K562 (cell line): Measurements from ENCODE around the gene FAM171A2. TPM values are rescaled to one million over a fixed set of nuclear protein-coding genes. Genes with fewer than 3 reads are reported as not detected.
A peak's percentile ranks its signal among the peaks of the same experiment; 100 is the strongest.

Experiments used
- ARID4B ChIP-seq: sonication (generic); formaldehyde crosslinking; IDR thresholded peaks from 2 replicates; pipeline ENCODE4 v1.8.0; 2022; ENCODE audit warnings: mild to moderate bottlenecking, missing genetic modification reagents
- CBX5 ChIP-seq: IDR thresholded peaks from 2 replicates; pipeline ENCODE4 v1.6.1; 2014; ENCODE audit warnings: low read depth, borderline replicate concordance
- E2F3 ChIP-seq: fragments of 250-450 bp; sonication (Bioruptor Pico); IDR thresholded peaks from 2 replicates; pipeline ENCODE4 v1.4.0; 2020; ENCODE audit warnings: mild to moderate bottlenecking
- FOXK2 ChIP-seq, 2 experiments: fragments of 450-650 bp; IDR thresholded peaks in 1 of 2; conservative IDR thresholded peaks in 1 of 2; 2 replicates each; pipeline ENCODE4 v1.6.1; 2016; ENCODE audit warnings: low read depth in 2 of 2, mild to moderate bottlenecking in 1 of 2
- NKRF ChIP-seq: fragments of 450-650 bp; IDR thresholded peaks from 2 replicates; pipeline ENCODE4 v1.6.1; 2016; ENCODE audit warnings: borderline replicate concordance
- SAP30 ChIP-seq: fragments of 200-600 bp; sonication (generic); IDR thresholded peaks from 2 replicates; pipeline ENCODE4 v1.6.1; 2012; ENCODE audit warnings: borderline replicate concordance, low read depth, mild to moderate bottlenecking, moderate library complexity, low read length, control low read depth, inconsistent platforms; ENCODE audit not compliant: insufficient read depth, poor library complexity, severe bottlenecking
- VEZF1 ChIP-seq: fragments of 200-800 bp; sonication (Bioruptor generic); IDR thresholded peaks from 2 replicates; pipeline ENCODE4 v1.6.1; 2017; ENCODE audit warnings: missing genetic modification characterization, missing compliant biosample characterization
- ZFP36 ChIP-seq: fragments of 150-350 bp; IDR thresholded peaks from 2 replicates; pipeline ENCODE4 v1.6.1; 2018; ENCODE audit warnings: low read length, low read depth; ENCODE audit not compliant: partially characterized antibody
- ZNF592 ChIP-seq: fragments of 450-650 bp; IDR thresholded peaks from 2 replicates; pipeline ENCODE4 v1.6.1; 2017; ENCODE audit warnings: antibody characterized with exemption, mild to moderate bottlenecking
- ZNF639 ChIP-seq, 2 experiments: fragments of 200-800 bp in 1 of 2; sonication (Bioruptor generic) in 1 of 2; sonication (generic) in 1 of 2; formaldehyde crosslinking in 1 of 2; IDR thresholded peaks in 1 of 2; conservative IDR thresholded peaks in 1 of 2; 2 replicates each; pipeline versions ENCODE4 v1.5.0 to v1.6.1; 2016 to 2020; ENCODE audit warnings: missing compliant biosample characterization in 1 of 2, missing genetic modification characterization in 1 of 2, missing genetic modification reagents in 1 of 2
- polyA plus RNA-seq, 8 experiments: library from polyadenylated mRNA; depleted of rRNA in 4 of 8; stranded (reverse) in 5 of 8; unstranded in 3 of 8; fragments of >200 nt; fragmentation: Nextera tagmentation in 2 of 8; fragmentation: Illumina TruSeq in 1 of 8; extraction: Ambion mirVana in 2 of 8; extraction: Trizol in 1 of 8; gene quantifications; 2 replicates each; pipeline versions ENCODE4 v1.2.1 to v1.2.3, GENCODE V29; 2011 to 2014; ENCODE audit warnings: inconsistent platforms in 1 of 8, missing spikeins in 1 of 8
- total RNA-seq, 7 experiments: library from RNA; depleted of rRNA in 6 of 7; stranded (reverse); fragments of >200 nt in 6 of 7; fragmentation: Illumina TruSeq in 2 of 7; extraction: Trizol in 2 of 7; gene quantifications; 2 replicates each; pipeline versions ENCODE4 v1.2.1 to v1.2.3, GENCODE V29; 2011 to 2021; ENCODE audit warnings: low replicate concordance in 1 of 7

FAM171A2 gene
- total and polyA plus RNA-seq, 9 of the 15 experiments (the other 6 are each of a cell fraction or from before 2014, with no cell fraction given): 0.10 to 10.2 (median 2.0) TPM; not detected in 1

GRCh38 chr17:44326861-44327444 lies 36.7 kb downstream of the FAM171A2 start (continued):
- 0 out of 2 replicates have a peak, but pooled peaks have one; percentile 5 for TF ChIP-seq ZNF592
- TF ChIP-seq E2F3 (CRISPR knock-in tag): no peak
- peak; percentile 98 for TF ChIP-seq VEZF1 (CRISPR knock-in tag)
- TF ChIP-seq FOXK2 (conservative IDR thresholded peaks at IDR 0.05 in 1 of 2, IDR thresholded peaks at IDR 0.05 in 1 of 2; ENCODE audit: low read depth in 2 of 2): peak in 1 of 2 experiments; percentile 20; a peak in 1 of 4 replicates
- TF ChIP-seq CBX5: 0 out of 2 replicates have a peak, but pooled peaks have one; percentile 4
- TF ChIP-seq ZFP36: no peak
- peak; percentile 83 for TF ChIP-seq ARID4B (CRISPR knock-in tag)
- TF ChIP-seq NKRF: peak; percentile 65; the same call in 1 of the 2 replicates
- TF ChIP-seq ZNF639 (CRISPR knock-in tag; conservative IDR thresholded peaks at IDR 0.05 in 1 of 2, IDR thresholded peaks at IDR 0.05 in 1 of 2): peak in 1 of 2 experiments; percentile 33; a peak in 1 of 4 replicates
- peak; percentile 66 for TF ChIP-seq SAP30
